Measurements from ENCODE around the gene PRG2. TPM values are rescaled to one million over a fixed set of nuclear protein-coding genes. Genes with fewer than 3 reads are reported as not detected.

The PRG2 gene
- total and polyA plus RNA-seq, 5 donors = 0.16 to 0.23 TPM; not detected in 3

DNA sequence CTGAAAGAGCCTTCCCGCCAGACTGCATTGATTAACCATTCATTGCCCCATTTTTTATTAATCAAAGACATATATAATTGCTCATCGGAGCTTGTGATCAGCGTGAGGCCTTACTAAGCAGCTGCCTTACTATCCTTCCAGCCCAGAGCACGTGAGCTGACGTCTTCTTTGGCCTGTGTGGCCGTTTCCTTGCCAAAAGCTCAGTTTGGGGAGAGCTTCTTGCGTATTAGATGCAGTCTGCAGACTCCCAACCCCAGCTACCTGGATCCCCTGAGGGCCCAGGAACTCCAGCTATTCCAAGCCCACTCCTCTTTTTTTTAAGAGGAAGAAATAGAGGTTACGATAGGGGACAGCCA lies 37.3 kb upstream of the PRG2 start:
- WGBS = 36% methylated on average over 8 of the region's 8 CpGs
- intact Hi-C loops (cut with DNase I) = no loop called here
- peak overlapping the region; percentile 97 for H3K27ac ChIP-seq (ENCODE audit: low read length)
- no peak overlapping the region for H3K4me3 ChIP-seq (ENCODE audit: low read length)
- ATAC-seq (peak; percentile 15 to 43), DNase-seq (peak; percentile 77 to 91 (median 86))
- no peaks in the 10 kb centered on the region for H3K9me3 ChIP-seq (ENCODE audit: control insufficient read depth, low read length)
- no peaks in the 10 kb centered on the region for H3K27me3 ChIP-seq (ENCODE audit: control insufficient read depth, insufficient read depth)
- peaks cover 35% of the 10 kb centered on the region for H3K4me1 ChIP-seq (ENCODE audit: control insufficient read depth, insufficient read depth, low read length)

DNA sequence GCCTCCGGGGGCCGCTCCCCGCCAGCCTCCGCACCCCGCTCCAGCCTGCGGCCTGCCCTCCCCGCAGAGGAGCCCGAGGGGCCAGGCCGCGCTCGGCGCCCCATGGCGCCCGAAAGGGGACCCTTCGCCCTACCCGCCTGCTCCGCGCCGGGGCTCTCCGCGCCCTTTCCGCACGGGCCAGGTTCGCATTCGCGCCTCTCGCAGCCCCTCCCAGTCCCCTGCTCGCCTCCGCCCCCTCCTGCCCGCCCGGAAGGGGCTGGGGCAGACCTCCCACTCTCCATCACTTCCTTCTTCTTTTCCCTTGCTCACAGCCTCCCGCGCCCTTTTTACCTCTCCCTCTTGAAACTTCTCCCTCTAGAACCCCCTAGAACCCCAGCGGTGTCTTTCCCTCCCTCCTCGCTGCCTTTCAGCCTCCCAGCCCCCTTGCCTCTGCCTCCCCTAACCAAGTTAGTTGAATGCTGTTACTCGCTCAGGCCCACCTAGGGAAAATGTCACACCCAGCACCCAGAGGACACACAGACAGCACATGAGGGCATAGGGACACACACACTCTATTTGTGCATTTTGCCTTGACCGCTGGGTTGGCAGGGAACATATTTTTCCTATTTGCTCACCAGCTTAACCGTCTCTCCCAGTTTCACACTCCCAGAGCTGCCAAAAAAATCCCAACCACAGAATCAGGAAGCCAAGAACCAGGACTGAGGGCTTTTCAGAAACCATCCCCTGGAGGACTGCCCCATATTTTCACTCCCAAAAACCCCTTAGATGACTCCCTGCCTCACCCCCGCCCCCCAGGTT lies 36.7 kb upstream of the PRG2 start, which contains the start of gene SLC43A3:
TSS of gene SLC43A3 (minus strand) at position 193 of the 798 bp plus-strand sequence. CDS start 949 bp downstream, outside the sequence.
- no peaks in the 10 kb centered on the region for H3K27me3 ChIP-seq (ENCODE audit: control insufficient read depth, insufficient read depth)
- H3K27ac ChIP-seq (ENCODE audit: low read length) = peak within 1 kb of the TSS; percentile 97
- no peaks in the 10 kb centered on the region for H3K9me3 ChIP-seq (ENCODE audit: control insufficient read depth, low read length)
- peaks cover 35% of the 10 kb centered on the region for H3K4me1 ChIP-seq (ENCODE audit: control insufficient read depth, insufficient read depth, low read length)
- intact Hi-C loops (cut with DNase I) = no loop called here
- H3K4me3 ChIP-seq (ENCODE audit: low read length) = peak within 1 kb of the TSS; percentile 75
- WGBS = 3% methylated on average over 39 of the region's 39 CpGs
- DNase-seq (peak; percentile 80 to 92 (median 91)), ATAC-seq (peak; percentile 77 to 84)

DNA sequence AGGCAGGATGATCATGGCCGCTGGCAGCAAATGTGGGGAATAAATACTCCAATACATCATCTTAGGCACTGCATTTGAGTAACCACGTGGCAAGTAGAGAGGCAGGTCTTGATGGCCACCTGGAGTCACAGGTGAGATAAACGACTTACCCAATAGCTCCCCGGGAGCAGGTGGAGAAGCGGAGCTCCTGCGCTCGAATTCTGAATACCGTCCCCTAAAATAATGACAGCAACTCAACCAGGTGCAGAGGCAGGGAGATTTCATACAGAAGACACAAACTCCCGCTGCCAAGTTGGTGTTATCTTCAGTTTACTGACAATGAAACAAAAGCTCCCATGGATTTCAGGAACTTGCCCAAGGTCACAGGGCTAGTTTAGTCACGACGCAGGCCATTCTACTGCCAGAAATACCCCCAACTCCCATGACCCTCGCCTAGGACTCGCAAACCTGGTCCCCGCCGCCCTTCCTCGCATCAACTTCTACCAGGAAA lies 36.0 kb upstream of the PRG2 start:
- Histone ChIP-seq H3K4me3 (ENCODE audit: low read length) (peak overlapping the region; percentile 75), H3K9me3 (ENCODE audit: control insufficient read depth, low read length) (no peaks in the 10 kb centered on the region), H3K27me3 (ENCODE audit: control insufficient read depth, insufficient read depth) (no peaks in the 10 kb centered on the region), H3K27ac (ENCODE audit: low read length) (peak overlapping the region; percentile 97), H3K4me1 (ENCODE audit: control insufficient read depth, insufficient read depth, low read length) (peaks cover 35% of the 10 kb centered on the region)
- 18% methylated on average over 16 of the region's 16 CpGs for WGBS
- DNase-seq (no peak), ATAC-seq (no peak)
- intact Hi-C loops (cut with DNase I) = no loop called here

DNA sequence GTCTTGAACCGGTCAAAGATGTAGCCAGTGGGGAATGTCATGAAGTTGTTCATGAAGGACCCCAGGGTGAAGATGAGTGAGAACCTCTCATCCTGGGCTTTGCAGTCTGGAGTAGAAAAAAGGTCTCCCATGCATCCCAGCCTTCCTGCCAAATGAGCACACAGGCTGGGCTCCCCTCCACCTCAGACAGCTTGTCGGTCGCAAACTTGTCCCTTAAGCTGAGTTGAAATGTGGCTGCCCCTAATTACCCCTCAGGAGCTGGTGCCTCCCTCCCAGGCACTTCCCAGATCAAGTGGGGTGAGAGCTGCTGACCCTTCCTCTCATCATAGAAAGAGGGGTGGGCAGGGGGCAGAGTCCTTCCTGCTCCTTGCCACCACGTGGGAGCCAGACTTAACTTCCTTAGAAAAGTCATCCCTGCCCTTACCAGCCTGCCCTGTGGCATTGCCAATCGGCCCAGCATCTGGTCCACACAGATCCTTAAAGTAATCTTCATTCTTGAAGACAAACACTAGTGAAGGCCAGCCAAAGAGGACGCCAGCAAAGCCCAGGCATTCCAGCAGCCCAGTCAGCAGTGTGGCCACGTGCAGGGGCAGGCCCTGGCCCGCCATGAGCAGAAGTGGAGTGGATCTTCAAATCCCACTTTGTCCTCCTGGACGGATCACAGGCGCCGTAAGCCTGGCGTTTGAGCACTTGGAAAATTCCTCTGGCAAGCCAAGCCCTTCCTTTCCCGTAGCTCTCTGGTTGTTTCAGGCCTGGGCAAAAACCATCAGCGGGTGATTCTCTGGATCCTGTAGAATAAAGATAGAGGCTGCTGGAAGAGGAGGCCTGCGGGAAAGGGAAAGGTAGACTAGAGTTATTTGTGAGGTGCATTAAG lies 35.4 kb upstream of the PRG2 start:
- intact Hi-C loops (cut with DNase I) = no loop called here
- DNase-seq (peak; percentile 79 to 89 (median 89)), ATAC-seq (peak; percentile 53 to 58)
- peak overlapping the region; percentile 75 for H3K4me3 ChIP-seq (ENCODE audit: low read length)
- H3K27me3 ChIP-seq (ENCODE audit: control insufficient read depth, insufficient read depth) = no peaks in the 10 kb centered on the region
- WGBS = 26% methylated on average over 15 of the region's 15 CpGs
- peak overlapping the region; percentile 97 for H3K27ac ChIP-seq (ENCODE audit: low read length)
- H3K9me3 ChIP-seq (ENCODE audit: control insufficient read depth, low read length) = no peaks in the 10 kb centered on the region
- H3K4me1 ChIP-seq (ENCODE audit: control insufficient read depth, insufficient read depth, low read length) = peaks cover 35% of the 10 kb centered on the region

DNA sequence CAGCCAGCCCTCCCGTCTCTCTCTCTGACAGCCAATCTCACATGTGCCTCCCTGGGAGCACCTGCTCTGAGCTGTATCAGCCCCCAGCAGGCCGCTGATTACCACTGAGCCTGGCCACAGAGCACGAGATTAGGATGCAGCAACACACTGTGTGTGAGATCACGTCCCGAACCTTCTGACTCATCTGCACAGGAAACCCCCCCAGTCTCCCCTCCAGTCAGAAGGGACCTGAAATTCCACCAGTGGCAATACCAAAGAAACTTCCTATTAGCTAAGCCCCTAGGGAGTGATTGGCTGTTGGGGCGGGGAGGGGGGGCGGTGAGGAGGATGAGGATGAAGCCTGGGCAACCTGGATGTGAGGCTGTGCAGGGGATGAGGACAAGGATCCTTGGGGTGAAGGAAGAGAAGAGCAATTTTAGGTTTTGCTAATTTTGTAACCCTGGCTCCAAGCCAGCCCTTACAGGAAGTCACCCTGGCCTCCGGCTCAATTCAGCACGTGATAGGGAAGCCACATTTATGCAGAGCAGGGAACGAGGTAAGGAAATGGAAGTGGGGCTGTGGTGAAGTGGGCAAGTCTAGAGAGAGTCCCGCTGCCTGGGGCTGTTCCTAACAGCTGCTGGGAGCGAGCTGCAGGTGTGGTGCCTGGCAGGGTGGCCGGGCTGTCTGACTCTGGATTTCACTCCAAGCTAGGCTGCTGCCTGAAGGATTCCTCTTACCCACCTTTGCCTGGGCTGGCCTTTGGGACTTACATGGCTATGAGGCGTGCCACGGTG lies 34.5 kb upstream of the PRG2 start:
- no peaks in the 10 kb centered on the region for H3K9me3 ChIP-seq (ENCODE audit: control insufficient read depth, low read length)
- ATAC-seq (peak; percentile 63 to 88), DNase-seq (peak; percentile 81 to 82 (median 82))
- intact Hi-C loops (cut with DNase I) = no loop called here
- H3K4me3 ChIP-seq (ENCODE audit: low read length) = no peak overlapping the region
- peaks cover 35% of the 10 kb centered on the region for H3K4me1 ChIP-seq (ENCODE audit: control insufficient read depth, insufficient read depth, low read length)
- H3K27ac ChIP-seq (ENCODE audit: low read length) = peak overlapping the region; percentile 97
- H3K27me3 ChIP-seq (ENCODE audit: control insufficient read depth, insufficient read depth) = no peaks in the 10 kb centered on the region
- WGBS = 33% methylated on average over 15 of the region's 15 CpGs

DNA sequence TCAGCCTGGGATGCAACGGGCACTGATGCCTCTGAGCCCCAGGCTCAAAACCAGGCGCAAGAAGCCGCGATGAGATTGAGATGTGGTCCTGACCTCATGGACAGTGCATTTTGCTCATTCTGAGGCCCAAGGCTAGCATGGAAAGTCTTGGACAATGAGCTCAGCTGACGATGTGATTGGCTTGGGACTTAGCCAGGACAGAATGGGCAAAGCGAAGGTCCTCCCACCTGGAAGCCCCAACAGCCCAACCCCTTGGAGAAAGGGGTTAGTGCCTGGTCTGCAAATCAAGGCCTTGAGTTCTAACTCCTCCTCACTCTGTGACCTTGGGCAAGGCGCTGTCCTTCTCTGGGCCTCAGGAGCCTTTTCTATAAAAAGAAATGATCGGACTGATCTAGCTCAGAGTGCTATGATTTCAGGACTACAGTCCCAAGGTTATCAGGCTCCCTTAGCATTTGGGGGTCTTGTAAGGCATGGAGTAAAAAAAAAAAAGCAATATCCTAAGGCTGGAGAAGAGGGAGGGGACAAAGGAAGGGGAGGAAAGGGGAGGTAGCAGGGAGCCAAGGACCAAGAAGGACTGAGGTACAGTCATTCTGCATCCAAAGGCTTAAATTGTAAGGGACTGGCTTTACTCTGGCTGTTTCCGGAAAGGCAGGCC lies 33.8 kb upstream of the PRG2 start:
- DNase-seq (no peak), ATAC-seq (no peak)
- no peaks in the 10 kb centered on the region for H3K27me3 ChIP-seq (ENCODE audit: control insufficient read depth, insufficient read depth)
- no peak overlapping the region for H3K4me3 ChIP-seq (ENCODE audit: low read length)
- 73% methylated on average over 9 of the region's 9 CpGs for WGBS
- no peaks in the 10 kb centered on the region for H3K9me3 ChIP-seq (ENCODE audit: control insufficient read depth, low read length)
- peaks cover 32% of the 10 kb centered on the region for H3K4me1 ChIP-seq (ENCODE audit: control insufficient read depth, insufficient read depth, low read length)
- peak overlapping the region; percentile 97 for H3K27ac ChIP-seq (ENCODE audit: low read length)
- intact Hi-C loops (cut with DNase I) = no loop called here

DNA sequence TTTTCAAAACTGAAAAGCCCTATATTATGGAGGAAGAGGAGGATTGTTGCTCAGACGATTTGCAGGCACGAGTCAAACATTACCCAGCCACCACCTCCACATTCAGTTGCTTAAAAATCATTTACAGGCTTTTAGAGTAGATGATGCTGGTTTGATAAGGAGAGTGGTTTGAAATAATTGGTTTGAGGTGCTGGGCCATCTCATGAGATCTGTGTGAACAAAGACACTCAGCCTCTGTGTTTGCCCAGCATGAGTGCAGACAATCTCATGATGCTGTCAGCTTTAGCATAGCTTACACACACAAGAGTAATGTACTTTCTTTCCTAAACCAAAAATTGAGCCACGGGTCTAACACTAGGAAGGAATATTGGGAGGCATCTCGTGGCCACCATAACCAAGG lies 32.2 kb upstream of the PRG2 start:
- Histone ChIP-seq H3K9me3 (ENCODE audit: control insufficient read depth, low read length) (no peaks in the 10 kb centered on the region), H3K27ac (ENCODE audit: low read length) (no peak overlapping the region), H3K4me3 (ENCODE audit: low read length) (no peak overlapping the region), H3K27me3 (ENCODE audit: control insufficient read depth, insufficient read depth) (no peaks in the 10 kb centered on the region), H3K4me1 (ENCODE audit: control insufficient read depth, insufficient read depth, low read length) (peaks cover 29% of the 10 kb centered on the region)
- intact Hi-C loops (cut with DNase I) = no loop called here
- no peak for DNase-seq
- ATAC-seq = no peak
- 92% methylated on average over 4 of the region's 4 CpGs for WGBS

DNA sequence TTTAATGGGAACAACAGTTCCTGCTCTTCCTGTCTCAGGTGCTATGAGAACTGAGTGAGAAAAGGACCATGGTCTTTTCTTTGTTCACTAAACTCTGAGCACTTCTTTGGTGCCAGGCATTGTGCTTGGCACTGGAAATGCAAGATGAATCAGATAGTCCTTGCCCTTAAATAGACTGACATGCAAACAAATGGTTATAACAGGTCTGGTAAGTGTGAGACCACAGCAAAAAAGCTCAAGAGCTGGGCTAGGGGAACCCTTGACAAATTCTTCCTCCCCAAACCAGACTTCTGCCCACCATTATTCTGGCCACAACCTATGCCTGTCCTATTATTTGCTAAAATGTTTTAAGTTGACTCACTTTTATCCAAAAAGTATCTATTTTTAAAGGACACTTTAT lies 31.4 kb upstream of the PRG2 start:
- intact Hi-C loops (cut with DNase I) = no loop called here
- no peak for ATAC-seq
- H3K4me1 ChIP-seq (ENCODE audit: control insufficient read depth, insufficient read depth, low read length) = peaks cover 28% of the 10 kb centered on the region
- H3K27me3 ChIP-seq (ENCODE audit: control insufficient read depth, insufficient read depth) = no peaks in the 10 kb centered on the region
- DNase-seq = no peak
- no peak overlapping the region for H3K4me3 ChIP-seq (ENCODE audit: low read length)
- no peak overlapping the region for H3K27ac ChIP-seq (ENCODE audit: low read length)
- H3K9me3 ChIP-seq (ENCODE audit: control insufficient read depth, low read length) = no peaks in the 10 kb centered on the region

DNA sequence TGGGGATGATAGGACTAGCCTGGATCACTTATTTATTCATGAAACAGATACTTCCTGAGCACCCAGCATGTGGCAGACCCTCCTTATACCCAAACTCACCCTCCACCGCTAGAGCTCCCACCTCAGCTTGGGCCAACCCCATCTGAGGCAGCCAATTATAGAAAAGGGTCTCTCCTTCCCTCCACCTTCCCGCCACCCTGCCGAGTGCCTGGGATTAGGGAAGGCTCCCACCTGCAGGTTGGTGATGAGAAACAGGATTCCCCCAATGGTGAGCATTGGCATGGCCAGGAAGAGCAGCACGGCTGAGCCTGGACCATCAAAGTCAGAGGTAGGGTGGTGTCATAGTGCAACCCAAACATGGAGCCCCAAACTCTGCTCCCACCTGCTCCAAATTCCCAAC lies 30.6 kb upstream of the PRG2 start:
- ATAC-seq (no peak), DNase-seq (no peak)
- 93% methylated on average over 4 of the region's 4 CpGs for WGBS
- Histone ChIP-seq H3K4me3 (ENCODE audit: low read length) (no peak overlapping the region), H3K4me1 (ENCODE audit: control insufficient read depth, insufficient read depth, low read length) (peaks cover 22% of the 10 kb centered on the region), H3K9me3 (ENCODE audit: control insufficient read depth, low read length) (no peaks in the 10 kb centered on the region), H3K27ac (ENCODE audit: low read length) (no peak overlapping the region), H3K27me3 (ENCODE audit: control insufficient read depth, insufficient read depth) (no peaks in the 10 kb centered on the region)
- intact Hi-C loops (cut with DNase I) = no loop called here

DNA sequence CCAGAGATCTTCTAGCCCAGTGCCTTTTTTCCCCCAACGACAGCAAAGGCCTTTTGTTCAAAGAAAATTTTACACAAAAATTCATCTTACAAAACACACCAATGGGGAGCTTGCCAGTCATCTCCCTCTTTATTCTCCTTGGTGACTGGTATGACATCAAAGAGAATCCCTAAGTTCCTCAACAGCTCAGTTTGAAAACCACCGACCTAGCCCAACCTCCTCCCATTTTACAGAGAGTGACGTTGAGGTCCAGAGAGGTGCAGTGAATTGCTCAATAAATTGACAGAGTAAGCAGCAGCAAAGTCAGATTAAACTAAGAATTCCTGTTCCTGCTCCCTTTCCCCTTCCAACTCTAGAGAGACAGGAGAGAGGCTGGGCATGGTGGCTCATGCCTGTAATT lies 28.7 kb upstream of the PRG2 start:
- DNase-seq (no peak), ATAC-seq (no peak)
- peaks cover 5% of the 10 kb centered on the region for H3K4me1 ChIP-seq (ENCODE audit: control insufficient read depth, insufficient read depth, low read length)
- H3K4me3 ChIP-seq (ENCODE audit: low read length) = no peak overlapping the region
- no peak overlapping the region for H3K27ac ChIP-seq (ENCODE audit: low read length)
- intact Hi-C loops (cut with DNase I) = no loop called here
- H3K27me3 ChIP-seq (ENCODE audit: control insufficient read depth, insufficient read depth) = no peaks in the 10 kb centered on the region
- WGBS = 85% methylated on average over 3 of the region's 3 CpGs
- no peaks in the 10 kb centered on the region for H3K9me3 ChIP-seq (ENCODE audit: control insufficient read depth, low read length)

Measured in right cardiac atrium (tissue), 5 donors.